B cell (primary cell): ENCODE results near the gene THSD4.

Source experiments
- EZH2 ChIP-seq: IDR thresholded peaks from 2 replicates; pipeline ENCODE4 v1.6.1; 2012; ENCODE audit warnings: borderline replicate concordance, low read depth, mild to moderate bottlenecking, moderate library complexity, low read length; ENCODE audit not compliant: insufficient read depth, poor library complexity, severe bottlenecking
- TF ChIP-seq, protein P1 (sequence below): fragments of 200-600 bp; IDR thresholded peaks from one replicate; pipeline ENCODE4 v1.8.0; 2022; ENCODE audit warnings: antibody characterized with exemption, mild to moderate bottlenecking

GRCh38 chr15:71295603-71296314 is 180.5 kb downstream of the THSD4 start:
- TF ChIP-seq, protein P1, sequence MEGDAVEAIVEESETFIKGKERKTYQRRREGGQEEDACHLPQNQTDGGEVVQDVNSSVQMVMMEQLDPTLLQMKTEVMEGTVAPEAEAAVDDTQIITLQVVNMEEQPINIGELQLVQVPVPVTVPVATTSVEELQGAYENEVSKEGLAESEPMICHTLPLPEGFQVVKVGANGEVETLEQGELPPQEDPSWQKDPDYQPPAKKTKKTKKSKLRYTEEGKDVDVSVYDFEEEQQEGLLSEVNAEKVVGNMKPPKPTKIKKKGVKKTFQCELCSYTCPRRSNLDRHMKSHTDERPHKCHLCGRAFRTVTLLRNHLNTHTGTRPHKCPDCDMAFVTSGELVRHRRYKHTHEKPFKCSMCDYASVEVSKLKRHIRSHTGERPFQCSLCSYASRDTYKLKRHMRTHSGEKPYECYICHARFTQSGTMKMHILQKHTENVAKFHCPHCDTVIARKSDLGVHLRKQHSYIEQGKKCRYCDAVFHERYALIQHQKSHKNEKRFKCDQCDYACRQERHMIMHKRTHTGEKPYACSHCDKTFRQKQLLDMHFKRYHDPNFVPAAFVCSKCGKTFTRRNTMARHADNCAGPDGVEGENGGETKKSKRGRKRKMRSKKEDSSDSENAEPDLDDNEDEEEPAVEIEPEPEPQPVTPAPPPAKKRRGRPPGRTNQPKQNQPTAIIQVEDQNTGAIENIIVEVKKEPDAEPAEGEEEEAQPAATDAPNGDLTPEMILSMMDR, result no peak
- no peak for TF ChIP-seq EZH2
